CD4-positive, alpha-beta memory T cell (primary cell): Measurements from ENCODE around the gene ZNG1E. TPM values are rescaled to one million over a fixed set of nuclear protein-coding genes. Genes with fewer than 3 reads are reported as not detected.
"Not testable (repeated sequence)": the region's sequence is repeated elsewhere in the genome, so short reads cannot be mapped to it uniquely, and the experiment has no call there.

Source experiments
- CTCF ChIA-PET: fragments of 350-600 bp; sonication (Branson Sonifier 250); formaldehyde crosslinking; loops from one replicate; lab custom pipeline; 2021; ENCODE audit warnings: inconsistent platforms; ENCODE audit not compliant: partially characterized antibody; lab: Charles Lee
- POLR2A ChIA-PET: fragments of 350-600 bp; sonication (Branson Sonifier 250); formaldehyde crosslinking; loops from one replicate; lab custom pipeline; 2021; ENCODE audit not compliant: partially characterized antibody; lab: Charles Lee
- DNase-seq, 5 donors: peaks; one replicate each; pipeline versions ENCODE4 v3.0.0 to v3.0.0-alpha.2; 2020 to 2022; ENCODE audit warnings: mixed read lengths in 1 of 5
- H3K27ac ChIP-seq: one replicate; pipeline ENCODE4 v1.7.0; 2013; ENCODE audit warnings: low read depth, low read length
- H3K27me3 ChIP-seq: 2 replicates; pipeline ENCODE4 v1.7.0; 2013; ENCODE audit warnings: mild to moderate bottlenecking, low read length, moderate library complexity; ENCODE audit not compliant: insufficient read depth
- H3K36me3 ChIP-seq: 2 replicates; pipeline ENCODE4 v1.7.0; 2013; ENCODE audit warnings: mild to moderate bottlenecking, low read length, moderate library complexity; ENCODE audit not compliant: insufficient read depth
- H3K4me1 ChIP-seq: 2 replicates; pipeline ENCODE4 v1.7.0; 2013; ENCODE audit warnings: mild to moderate bottlenecking, low read length, moderate library complexity; ENCODE audit not compliant: insufficient read depth
- H3K4me3 ChIP-seq, 2 donors: one replicate each; pipeline ENCODE4 v1.7.0; 2013; ENCODE audit warnings: low read length in 2 of 2, mild to moderate bottlenecking in 1 of 2
- H3K9me3 ChIP-seq, 2 donors: one replicate each; pipeline ENCODE4 v1.7.0; 2013; ENCODE audit warnings: low read length in 2 of 2, control low read depth in 1 of 2; ENCODE audit not compliant: control insufficient read depth in 1 of 2
- H3K27ac Mint-ChIP-seq, 7 donors: one replicate each; pipeline ENCODE4 v1.8.0; 2020 to 2021; ENCODE audit warnings: mixed read lengths in 7 of 7, mild to moderate bottlenecking in 6 of 7, inconsistent platforms in 3 of 7, moderate library complexity in 3 of 7
- H3K27me3 Mint-ChIP-seq, 2 donors: one replicate each; pipeline ENCODE4 v1.8.0; 2020 to 2021; ENCODE audit warnings: mixed read lengths in 2 of 2
- H3K36me3 Mint-ChIP-seq, 2 donors: one replicate each; pipeline ENCODE4 v1.8.0; 2020 to 2021; ENCODE audit warnings: mixed read lengths in 2 of 2, inconsistent platforms in 1 of 2, mild to moderate bottlenecking in 1 of 2
- H3K4me1 Mint-ChIP-seq, 4 donors: one replicate each; pipeline ENCODE4 v1.8.0; 2020 to 2021; ENCODE audit warnings: mixed read lengths in 4 of 4, mild to moderate bottlenecking in 1 of 4
- H3K4me3 Mint-ChIP-seq, 8 donors: one replicate each; pipeline ENCODE4 v1.8.0; 2020 to 2021; ENCODE audit warnings: mixed read lengths in 8 of 8, mild to moderate bottlenecking in 7 of 8, moderate library complexity in 6 of 8, inconsistent platforms in 3 of 8
- H3K9me3 Mint-ChIP-seq, 8 donors: one replicate each; pipeline ENCODE4 v1.8.0; 2020 to 2021; ENCODE audit warnings: mixed read lengths in 8 of 8, mild to moderate bottlenecking in 5 of 8, inconsistent platforms in 3 of 8, moderate library complexity in 1 of 8
- intact Hi-C: fragments of 100-400 bp; cut with micrococcal nuclease; formaldehyde crosslinking; loops from one replicate; pipeline ENCODE4 v1.15.1; 2023
- polyA plus RNA-seq, 2 donors: library from polyadenylated mRNA; unstranded; fragments of 300-500 nt; fragmentation: Illumina TruSeq; gene quantifications; one replicate each; pipeline ENCODE4 v1.2.3, GENCODE V29; 2021
- total RNA-seq, 2 experiments: library from RNA; stranded (reverse); gene quantifications; one replicate each; pipeline ENCODE4 v1.2.3, GENCODE V29; 2021

The ZNG1E gene
- total and polyA plus RNA-seq, 4 experiments from 2014 or later = 11.9 to 56.0 (median 37.9) TPM

DNA sequence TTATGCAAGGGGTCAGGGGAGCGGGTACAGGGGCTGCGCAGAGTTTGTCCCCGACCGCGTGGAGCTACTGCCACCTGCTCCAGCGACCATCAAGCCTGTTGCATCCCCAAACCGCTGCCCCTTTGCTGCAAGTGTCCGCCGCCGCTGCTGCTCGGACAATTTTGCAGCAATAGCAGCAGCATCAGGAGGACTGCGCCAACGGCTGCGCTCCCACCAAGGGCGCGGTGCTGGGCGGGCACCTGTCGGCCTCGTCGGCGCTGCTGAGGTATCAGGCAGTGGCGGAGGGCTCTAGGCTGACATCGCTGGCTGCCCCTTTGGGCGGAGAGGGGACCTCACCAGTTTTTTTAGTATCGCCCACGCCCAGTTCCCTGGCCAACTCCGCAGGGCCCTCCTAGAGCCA lies 62.4 kb downstream of the ZNG1E start:
- H3K27me3 ChIP-seq, DNase-seq, POLR2A ChIA-PET, H3K4me3 ChIP-seq, H3K9me3 ChIP-seq, H3K36me3 ChIP-seq, CTCF ChIA-PET, H3K36me3 Mint-ChIP-seq, H3K9me3 Mint-ChIP-seq, intact Hi-C loops, H3K27me3 Mint-ChIP-seq, H3K4me3 Mint-ChIP-seq, H3K4me1 ChIP-seq, H3K27ac Mint-ChIP-seq, H3K27ac ChIP-seq, H3K4me1 Mint-ChIP-seq: not testable (repeated sequence)

Other genes with a start within 250 kb of the ZNG1E start
- under 1 TPM; 0.47 to 0.69 TPM for gene FOXD4L4, start 61.2 kb downstream of the ZNG1E start, total RNA-seq
- gene FOXD4L4, start 61.2 kb downstream of the ZNG1E start, polyA plus RNA-seq = not detected